Prostate gland (tissue), 2 donors: Measurements from ENCODE around the gene FLOT2.

Source experiments
- CTCF ChIP-seq, 4 experiments: fragments of 200-600 bp in 2 of 4; fragments of 450-650 bp in 2 of 4; sonication (generic) in 2 of 4; IDR thresholded peaks; 1 replicate in 3 of 4; 2 replicates in 1 of 4; pipeline ENCODE4 v1.5.1; 2016 to 2019; ENCODE audit warnings: antibody characterized with exemption in 4 of 4, mild to moderate bottlenecking in 2 of 4, moderate library complexity in 2 of 4
- POLR2AphosphoS5 ChIP-seq: sonication (generic); formaldehyde crosslinking; IDR thresholded peaks from one replicate; pipeline ENCODE4 v1.6.1; 2017; ENCODE audit warnings: antibody characterized with exemption

DNA sequence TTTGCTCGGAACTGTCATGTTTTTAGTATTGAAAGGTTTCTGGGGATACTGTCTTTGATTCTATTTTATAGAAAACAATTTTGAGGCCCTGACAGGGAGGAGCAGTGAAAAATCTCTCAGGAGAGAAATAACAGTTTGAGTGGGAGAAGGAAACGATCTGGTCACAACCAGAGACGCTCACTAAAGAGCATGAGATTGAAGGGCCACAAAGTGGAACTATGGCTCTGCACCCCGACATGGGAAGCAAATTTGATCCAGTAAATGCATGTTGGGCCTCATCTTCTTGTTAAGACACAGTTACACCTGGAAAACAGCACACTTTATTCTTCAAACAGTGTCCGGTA, 42.2 kb downstream of the FLOT2 start:
- TF ChIP-seq CTCF (IDR thresholded peaks at IDR 0.05) (no peak), POLR2AphosphoS5 (no peak)
